ENCODE results near the gene KIAA1755.

The KIAA1755 gene

DNA sequence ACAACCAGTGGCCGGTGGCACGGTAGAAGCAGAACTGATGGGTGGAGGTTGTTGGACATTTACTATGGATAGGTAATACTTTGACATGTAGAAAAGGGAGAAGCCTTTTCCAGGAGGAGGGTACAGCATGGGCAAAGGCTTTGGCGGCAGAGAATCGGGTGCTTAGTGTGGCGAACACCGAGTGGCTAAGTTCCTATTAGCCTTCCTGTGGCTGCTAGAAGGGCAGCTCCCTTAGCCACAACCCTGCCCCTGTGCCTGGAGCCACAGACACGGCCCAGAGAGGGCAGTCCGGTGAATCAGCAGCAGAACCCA, 57.6 kb downstream of the KIAA1755 start:
- no peak overlapping the region for H2AFZ ChIP-seq (ENCODE audit: low read depth, low read length)
- no peaks in the 10 kb centered on the region for H3K9me3 ChIP-seq (ENCODE audit: insufficient read depth, low read length)
- H3K4me1 ChIP-seq (ENCODE audit: low read length) = no peaks in the 10 kb centered on the region
- H3K36me3 ChIP-seq (replicated peaks; ENCODE audit: low read depth, low read length) = no peaks in the 10 kb centered on the region
- H3K27ac ChIP-seq (ENCODE audit: low read length) = no peak overlapping the region
- peaks cover 33% of the 10 kb centered on the region for H3K27me3 ChIP-seq (ENCODE audit: low read depth, low read length)
- TF ChIP-seq EZH2phosphoT487 (IDR thresholded peaks at IDR 0.05; ENCODE audit: low read depth) = no peak
- TF ChIP-seq, protein P1, sequence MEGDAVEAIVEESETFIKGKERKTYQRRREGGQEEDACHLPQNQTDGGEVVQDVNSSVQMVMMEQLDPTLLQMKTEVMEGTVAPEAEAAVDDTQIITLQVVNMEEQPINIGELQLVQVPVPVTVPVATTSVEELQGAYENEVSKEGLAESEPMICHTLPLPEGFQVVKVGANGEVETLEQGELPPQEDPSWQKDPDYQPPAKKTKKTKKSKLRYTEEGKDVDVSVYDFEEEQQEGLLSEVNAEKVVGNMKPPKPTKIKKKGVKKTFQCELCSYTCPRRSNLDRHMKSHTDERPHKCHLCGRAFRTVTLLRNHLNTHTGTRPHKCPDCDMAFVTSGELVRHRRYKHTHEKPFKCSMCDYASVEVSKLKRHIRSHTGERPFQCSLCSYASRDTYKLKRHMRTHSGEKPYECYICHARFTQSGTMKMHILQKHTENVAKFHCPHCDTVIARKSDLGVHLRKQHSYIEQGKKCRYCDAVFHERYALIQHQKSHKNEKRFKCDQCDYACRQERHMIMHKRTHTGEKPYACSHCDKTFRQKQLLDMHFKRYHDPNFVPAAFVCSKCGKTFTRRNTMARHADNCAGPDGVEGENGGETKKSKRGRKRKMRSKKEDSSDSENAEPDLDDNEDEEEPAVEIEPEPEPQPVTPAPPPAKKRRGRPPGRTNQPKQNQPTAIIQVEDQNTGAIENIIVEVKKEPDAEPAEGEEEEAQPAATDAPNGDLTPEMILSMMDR (IDR thresholded peaks at IDR 0.05; ENCODE audit: low read depth, low read length) = no peak
- H3K79me2 ChIP-seq (ENCODE audit: low read length) = no peaks in the 10 kb centered on the region
- no peak overlapping the region for H3K4me3 ChIP-seq (ENCODE audit: low read length)
- no peak overlapping the region for H3K9ac ChIP-seq (ENCODE audit: low read length)
- H3K4me2 ChIP-seq (ENCODE audit: low read length) = no peak overlapping the region
- H4K20me1 ChIP-seq (ENCODE audit: insufficient read depth, low read length) = no peaks in the 10 kb centered on the region

DNA sequence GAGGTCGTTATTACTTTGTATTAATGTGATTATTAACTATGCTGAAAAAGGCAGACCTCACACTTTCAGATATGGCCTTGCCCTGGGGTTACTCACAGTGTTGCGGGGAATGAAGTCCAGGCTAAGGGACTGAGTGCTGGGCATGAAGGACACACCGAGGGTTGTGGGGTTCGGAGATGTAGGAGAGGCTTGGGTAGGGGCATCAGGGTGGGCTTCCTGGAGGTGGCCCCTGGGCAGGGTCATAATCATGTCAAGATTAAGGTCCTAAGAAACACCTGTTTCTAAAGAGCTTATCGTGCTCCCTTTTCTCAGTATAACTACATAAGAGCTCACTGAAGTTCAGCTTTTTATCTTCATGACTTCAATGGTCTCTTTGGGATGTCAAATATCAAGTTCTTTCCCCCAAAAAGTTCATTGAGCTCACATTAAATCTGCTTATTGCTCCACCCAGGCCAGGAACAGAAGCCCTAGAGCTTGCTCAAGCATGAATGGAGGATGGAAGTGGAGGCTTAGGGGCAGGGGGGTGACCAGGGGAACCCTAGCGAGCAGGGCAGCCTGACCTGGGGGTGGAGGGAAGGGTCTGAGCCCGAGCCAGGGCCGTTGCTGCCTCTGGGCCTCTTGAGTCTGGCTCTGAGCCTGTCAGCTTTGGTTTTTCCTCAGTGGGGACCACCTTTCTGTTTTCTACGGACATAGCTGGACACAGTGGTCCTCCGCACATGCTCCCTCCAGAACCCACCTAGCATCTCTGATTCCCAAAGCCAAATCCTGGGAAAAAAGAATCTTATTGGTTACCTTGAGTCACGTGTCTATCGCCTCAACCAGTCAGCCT, 58.2 kb downstream of the KIAA1755 start:
- H3K4me2 ChIP-seq (ENCODE audit: low read length) = no peak overlapping the region
- H3K79me2 ChIP-seq (ENCODE audit: low read length) = no peaks in the 10 kb centered on the region
- no peaks in the 10 kb centered on the region for H3K36me3 ChIP-seq (replicated peaks; ENCODE audit: low read depth, low read length)
- H3K27ac ChIP-seq (ENCODE audit: low read length) = no peak overlapping the region
- peaks cover 30% of the 10 kb centered on the region for H3K27me3 ChIP-seq (ENCODE audit: low read depth, low read length)
- no peak overlapping the region for H3K9ac ChIP-seq (ENCODE audit: low read length)
- H3K4me3 ChIP-seq (ENCODE audit: low read length) = no peak overlapping the region
- H4K20me1 ChIP-seq (ENCODE audit: insufficient read depth, low read length) = no peaks in the 10 kb centered on the region
- H2AFZ ChIP-seq (ENCODE audit: low read depth, low read length) = no peak overlapping the region
- H3K4me1 ChIP-seq (ENCODE audit: low read length) = peaks cover 5% of the 10 kb centered on the region
- no peak for TF ChIP-seq EZH2phosphoT487 (IDR thresholded peaks at IDR 0.05; ENCODE audit: low read depth)
- TF ChIP-seq, protein P1 (IDR thresholded peaks at IDR 0.05; ENCODE audit: low read depth, low read length) = no peak
- H3K9me3 ChIP-seq (ENCODE audit: insufficient read depth, low read length) = no peaks in the 10 kb centered on the region

DNA sequence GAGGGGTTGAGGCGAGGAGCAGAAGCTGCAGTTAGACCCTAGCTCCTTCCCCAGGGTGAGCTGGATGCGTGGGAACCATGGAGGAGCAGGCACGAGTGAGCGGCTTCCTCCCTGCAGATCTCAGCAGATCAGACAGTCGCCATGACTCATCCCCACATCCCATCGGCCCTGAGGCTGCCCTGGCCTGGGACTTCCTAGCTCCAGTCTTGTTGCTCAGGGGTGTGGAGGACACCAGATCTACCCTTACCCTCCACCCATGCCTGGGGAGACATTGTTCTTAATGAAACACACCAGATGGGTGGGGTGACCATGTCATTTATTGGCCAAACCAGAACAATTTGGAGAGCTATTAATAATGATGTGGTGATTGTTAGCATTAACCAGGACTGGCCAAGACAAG, 59.2 kb downstream of the KIAA1755 start:
- H3K36me3 ChIP-seq (replicated peaks; ENCODE audit: low read depth, low read length) = no peaks in the 10 kb centered on the region
- H3K27ac ChIP-seq (ENCODE audit: low read length) = no peak overlapping the region
- no peak overlapping the region for H3K9ac ChIP-seq (ENCODE audit: low read length)
- no peak overlapping the region for H3K4me2 ChIP-seq (ENCODE audit: low read length)
- no peaks in the 10 kb centered on the region for H3K79me2 ChIP-seq (ENCODE audit: low read length)
- no peak overlapping the region for H3K4me3 ChIP-seq (ENCODE audit: low read length)
- no peaks in the 10 kb centered on the region for H3K9me3 ChIP-seq (ENCODE audit: insufficient read depth, low read length)
- no peaks in the 10 kb centered on the region for H4K20me1 ChIP-seq (ENCODE audit: insufficient read depth, low read length)
- H2AFZ ChIP-seq (ENCODE audit: low read depth, low read length) = no peak overlapping the region
- TF ChIP-seq, protein P1 (IDR thresholded peaks at IDR 0.05; ENCODE audit: low read depth, low read length) = no peak
- TF ChIP-seq EZH2phosphoT487 (IDR thresholded peaks at IDR 0.05; ENCODE audit: low read depth) = no peak
- peaks cover 25% of the 10 kb centered on the region for H3K27me3 ChIP-seq (ENCODE audit: low read depth, low read length)
- H3K4me1 ChIP-seq (ENCODE audit: low read length) = peaks cover 15% of the 10 kb centered on the region

DNA sequence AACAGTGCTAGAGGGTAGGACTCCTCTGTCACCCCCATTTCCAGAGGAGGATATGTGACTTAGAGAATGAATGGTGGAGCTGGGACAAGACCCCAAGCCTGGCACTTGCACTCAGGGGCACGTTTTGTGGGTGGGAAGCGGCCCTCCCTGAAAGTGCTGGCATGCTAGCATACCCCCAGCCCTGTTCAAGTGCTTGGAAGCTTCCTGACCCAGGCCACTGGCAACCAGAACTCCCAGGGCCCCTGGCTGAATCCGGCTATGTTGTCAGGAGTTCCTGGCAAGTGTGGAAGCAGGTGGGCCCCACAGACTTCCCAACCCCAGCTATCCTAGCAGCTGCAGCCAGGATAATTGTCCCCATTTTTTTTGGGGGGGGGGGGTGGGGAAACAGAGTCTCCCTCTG, 59.9 kb downstream of the KIAA1755 start:
- Histone ChIP-seq H2AFZ (ENCODE audit: low read depth, low read length) (no peak overlapping the region), H3K79me2 (ENCODE audit: low read length) (no peaks in the 10 kb centered on the region), H3K27me3 (ENCODE audit: low read depth, low read length) (peaks cover 25% of the 10 kb centered on the region), H3K36me3 (replicated peaks; ENCODE audit: low read depth, low read length) (no peaks in the 10 kb centered on the region), H4K20me1 (ENCODE audit: insufficient read depth, low read length) (no peaks in the 10 kb centered on the region), H3K4me2 (ENCODE audit: low read length) (no peak overlapping the region), H3K27ac (ENCODE audit: low read length) (no peak overlapping the region), H3K9ac (ENCODE audit: low read length) (no peak overlapping the region), H3K4me3 (ENCODE audit: low read length) (no peak overlapping the region), H3K9me3 (ENCODE audit: insufficient read depth, low read length) (no peaks in the 10 kb centered on the region), H3K4me1 (ENCODE audit: low read length) (peaks cover 16% of the 10 kb centered on the region)
- TF ChIP-seq, protein P1 (IDR thresholded peaks at IDR 0.05; ENCODE audit: low read depth, low read length) = no peak
- TF ChIP-seq EZH2phosphoT487 (IDR thresholded peaks at IDR 0.05; ENCODE audit: low read depth) = no peak
